ENCODE data around the gene ALOX5. TPM values are rescaled to one million over a fixed set of nuclear protein-coding genes. Genes with fewer than 3 reads are reported as not detected.

ALOX5 gene
- total and polyA plus RNA-seq, 2 of the 4 experiments (the other 2 are of a cell fraction): not detected

DNA sequence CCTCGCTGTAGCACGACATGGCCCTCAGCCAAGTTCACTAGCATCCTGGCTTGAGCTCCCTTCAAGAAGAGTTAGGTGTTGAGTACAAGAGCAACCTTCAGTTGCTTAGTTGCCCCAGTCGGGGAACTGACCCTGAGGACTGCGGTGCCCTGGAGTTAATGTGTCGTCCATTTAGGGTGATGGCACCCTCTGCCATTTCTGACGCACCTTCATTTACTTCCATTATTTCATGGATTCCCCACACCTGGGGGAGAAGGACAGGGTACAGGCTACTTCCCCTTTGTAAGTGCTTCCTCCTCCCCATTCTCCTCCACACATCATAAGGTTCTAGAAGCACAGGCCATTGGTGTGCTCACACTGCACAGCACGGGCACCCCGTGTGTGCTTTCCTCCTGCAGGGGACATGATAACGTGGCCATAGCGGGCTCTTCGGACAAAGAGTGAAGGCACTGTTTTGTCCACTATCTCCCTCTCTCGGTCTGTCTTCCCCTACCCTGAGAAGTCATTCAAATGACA is 1.8 kb downstream of the ALOX5 start:
- H2AK9ac ChIP-seq (replicated peaks; ENCODE audit: low read depth, low read length, poor library complexity): no peak overlapping the region
- no peak overlapping the region for H2BK120ac ChIP-seq (ENCODE audit: low read depth, low read length)
- H2BK15ac ChIP-seq (ENCODE audit: low read depth, low read length): no peak overlapping the region
- H3K9me1 ChIP-seq (ENCODE audit: insufficient read depth, low read length): no peaks in the 10 kb centered on the region
- no peak overlapping the region for H3K4me2 ChIP-seq (ENCODE audit: low read depth, low read length)
- H3K23ac ChIP-seq (ENCODE audit: low read depth, low read length): no peak overlapping the region
- H3K79me1 ChIP-seq (ENCODE audit: low read depth in 1 of 2, low read length in 2 of 2): no peaks in the 10 kb centered on the region
- H3K9me3 ChIP-seq (ENCODE audit: control insufficient read depth, insufficient read depth, low read length): no peaks in the 10 kb centered on the region
- H3K14ac ChIP-seq (replicated peaks; ENCODE audit: low read depth, low read length): no peak overlapping the region
- no peak for ATAC-seq (ENCODE audit: low read depth)
- intact Hi-C loops (cut with micrococcal nuclease) (no loop called here), in situ Hi-C loops (cut with MboI; ENCODE audit: low sequenced_read_pairs) (no loop called here), dilution Hi-C loops (cut with HindIII; ENCODE audit: low sequenced_read_pairs, unreplicated experiment) (no loop called here)
- no peak overlapping the region for H2BK5ac ChIP-seq (ENCODE audit: low read depth, low read length, poor library complexity, severe bottlenecking)
- H3K9ac ChIP-seq (ENCODE audit: low read depth, low read length): no peak overlapping the region
- no peak overlapping the region for H3K4ac ChIP-seq (ENCODE audit: low read depth, low read length)
- no TSS peak for BruUV-seq (replicated peaks)
- H4K91ac ChIP-seq (ENCODE audit: insufficient read depth, low read depth, low read length): no peak overlapping the region
- H3K27me3 ChIP-seq (ENCODE audit: control insufficient read depth, insufficient read depth, low read length): peaks cover 35% of the 10 kb centered on the region
- H4K20me1 ChIP-seq (ENCODE audit: insufficient read depth, low read length): no peaks in the 10 kb centered on the region
- TF ChIP-seq, protein P1, sequence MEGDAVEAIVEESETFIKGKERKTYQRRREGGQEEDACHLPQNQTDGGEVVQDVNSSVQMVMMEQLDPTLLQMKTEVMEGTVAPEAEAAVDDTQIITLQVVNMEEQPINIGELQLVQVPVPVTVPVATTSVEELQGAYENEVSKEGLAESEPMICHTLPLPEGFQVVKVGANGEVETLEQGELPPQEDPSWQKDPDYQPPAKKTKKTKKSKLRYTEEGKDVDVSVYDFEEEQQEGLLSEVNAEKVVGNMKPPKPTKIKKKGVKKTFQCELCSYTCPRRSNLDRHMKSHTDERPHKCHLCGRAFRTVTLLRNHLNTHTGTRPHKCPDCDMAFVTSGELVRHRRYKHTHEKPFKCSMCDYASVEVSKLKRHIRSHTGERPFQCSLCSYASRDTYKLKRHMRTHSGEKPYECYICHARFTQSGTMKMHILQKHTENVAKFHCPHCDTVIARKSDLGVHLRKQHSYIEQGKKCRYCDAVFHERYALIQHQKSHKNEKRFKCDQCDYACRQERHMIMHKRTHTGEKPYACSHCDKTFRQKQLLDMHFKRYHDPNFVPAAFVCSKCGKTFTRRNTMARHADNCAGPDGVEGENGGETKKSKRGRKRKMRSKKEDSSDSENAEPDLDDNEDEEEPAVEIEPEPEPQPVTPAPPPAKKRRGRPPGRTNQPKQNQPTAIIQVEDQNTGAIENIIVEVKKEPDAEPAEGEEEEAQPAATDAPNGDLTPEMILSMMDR (conservative IDR thresholded peaks at IDR 0.05; ENCODE audit: low read depth, low read length): no peak
- TF ChIP-seq BHLHE40 (IDR thresholded peaks at IDR 0.05; ENCODE audit: low read depth, low read length) (no peak), POLR2A (IDR thresholded peaks at IDR 0.05; ENCODE audit: low read depth, low read length) (no peak), SMC3 (IDR thresholded peaks at IDR 0.05; ENCODE audit: low read depth, low read length) (no peak), CHD1 (IDR thresholded peaks at IDR 0.05; ENCODE audit: low read depth, low read length) (no peak), RAD21 (IDR thresholded peaks at IDR 0.05; ENCODE audit: low read length) (no peak), MXI1 (IDR thresholded peaks at IDR 0.05; ENCODE audit: borderline replicate concordance, low read depth, low read length) (no peak), FOS (IDR thresholded peaks at IDR 0.05; ENCODE audit: low read depth, low read length) (no peak), RCOR1 (IDR thresholded peaks at IDR 0.05; ENCODE audit: insufficient replicate concordance, low read length) (no peak), RFX5 (IDR thresholded peaks at IDR 0.05; ENCODE audit: low read depth, low read length) (no peak), CEBPB (IDR thresholded peaks at IDR 0.05; ENCODE audit: low read depth, low read length) (no peak), MAFK (IDR thresholded peaks at IDR 0.05; ENCODE audit: low read depth, low read length) (no peak), NFE2L2 (IDR thresholded peaks at IDR 0.05; ENCODE audit: low read depth, low read length) (no peak), MAZ (IDR thresholded peaks at IDR 0.05; ENCODE audit: borderline replicate concordance, low read depth, low read length) (no peak)
- TF ChIP-seq, protein P2, sequence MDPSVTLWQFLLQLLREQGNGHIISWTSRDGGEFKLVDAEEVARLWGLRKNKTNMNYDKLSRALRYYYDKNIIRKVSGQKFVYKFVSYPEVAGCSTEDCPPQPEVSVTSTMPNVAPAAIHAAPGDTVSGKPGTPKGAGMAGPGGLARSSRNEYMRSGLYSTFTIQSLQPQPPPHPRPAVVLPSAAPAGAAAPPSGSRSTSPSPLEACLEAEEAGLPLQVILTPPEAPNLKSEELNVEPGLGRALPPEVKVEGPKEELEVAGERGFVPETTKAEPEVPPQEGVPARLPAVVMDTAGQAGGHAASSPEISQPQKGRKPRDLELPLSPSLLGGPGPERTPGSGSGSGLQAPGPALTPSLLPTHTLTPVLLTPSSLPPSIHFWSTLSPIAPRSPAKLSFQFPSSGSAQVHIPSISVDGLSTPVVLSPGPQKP (IDR thresholded peaks at IDR 0.05; ENCODE audit: borderline replicate concordance, low read depth, low read length): no peak
- TF ChIP-seq, protein P3, sequence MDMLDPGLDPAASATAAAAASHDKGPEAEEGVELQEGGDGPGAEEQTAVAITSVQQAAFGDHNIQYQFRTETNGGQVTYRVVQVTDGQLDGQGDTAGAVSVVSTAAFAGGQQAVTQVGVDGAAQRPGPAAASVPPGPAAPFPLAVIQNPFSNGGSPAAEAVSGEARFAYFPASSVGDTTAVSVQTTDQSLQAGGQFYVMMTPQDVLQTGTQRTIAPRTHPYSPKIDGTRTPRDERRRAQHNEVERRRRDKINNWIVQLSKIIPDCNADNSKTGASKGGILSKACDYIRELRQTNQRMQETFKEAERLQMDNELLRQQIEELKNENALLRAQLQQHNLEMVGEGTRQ (IDR thresholded peaks at IDR 0.05; ENCODE audit: low read depth, low read length): no peak
- WGBS, 2 experiments (ENCODE audit: extremely low coverage in 2 of 2, insufficient read length in 1 of 2): 80% methylated on average over 1 of the region's 12 CpGs; no CpG with 5 or more reads in 1 of the 2 experiments
- H3K27ac ChIP-seq (ENCODE audit: insufficient read depth, low read length): no peak overlapping the region
- H3K56ac ChIP-seq (ENCODE audit: extremely low read depth, insufficient read depth, low read length): no peak overlapping the region
- H2AK5ac ChIP-seq (ENCODE audit: low read depth, low read length): no peak overlapping the region
- no peak overlapping the region for H3K18ac ChIP-seq (ENCODE audit: low read depth, low read length)
- no peak overlapping the region for H2AFZ ChIP-seq (replicated peaks; ENCODE audit: low read length, poor library complexity)
- DNase-seq: no peak
- H4K8ac ChIP-seq (ENCODE audit: low read depth in 2 of 2, low read length in 2 of 2): no peak overlapping the region
- no peak overlapping the region for H2BK20ac ChIP-seq (ENCODE audit: low read depth, low read length)
- no peak overlapping the region for H4K5ac ChIP-seq (ENCODE audit: low read depth, low read length)
- no peaks in the 10 kb centered on the region for H3K4me1 ChIP-seq (ENCODE audit: control insufficient read depth, insufficient read depth, low read length)
- ChIA-PET CTCF (no interaction called here), POLR2A (ENCODE audit: unreplicated experiment) (no interaction called here)
- no peaks in the 10 kb centered on the region for H3K36me3 ChIP-seq (ENCODE audit: control insufficient read depth, insufficient read depth, low read length)
- H3K4me3 ChIP-seq (ENCODE audit: insufficient read depth, low read depth, low read length): no peak overlapping the region

Measured in IMR-90 (cell line).